NK-92 (cell line): ENCODE data around the gene TCTN2.

Source experiments
- DNase-seq: peaks from one replicate; lab custom pipeline; 2025; ENCODE audit not compliant: unreplicated experiment; lab: John Stamatoyannopoulos, UW

TCTN2 gene

DNA sequence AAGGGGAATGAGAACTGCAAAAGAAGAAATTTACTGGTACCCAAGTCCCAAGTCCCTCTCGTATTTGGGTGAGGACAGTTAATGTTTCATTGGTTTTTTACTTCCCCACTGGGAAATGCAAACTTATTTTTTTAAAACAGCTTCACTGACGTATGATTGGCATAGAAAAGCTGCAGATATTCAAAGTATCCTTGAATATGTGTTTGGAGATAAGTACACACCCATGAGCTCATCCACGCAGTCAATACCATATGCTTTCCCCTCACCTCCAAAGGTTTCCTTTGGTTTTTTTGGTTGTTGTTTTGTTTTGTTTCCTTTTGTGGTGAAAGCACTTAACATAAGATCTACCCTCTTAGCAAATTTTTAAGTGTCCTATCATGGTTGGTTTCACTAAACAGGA, 13.1 kb downstream of the TCTN2 start:
- no peak for DNase-seq

DNA sequence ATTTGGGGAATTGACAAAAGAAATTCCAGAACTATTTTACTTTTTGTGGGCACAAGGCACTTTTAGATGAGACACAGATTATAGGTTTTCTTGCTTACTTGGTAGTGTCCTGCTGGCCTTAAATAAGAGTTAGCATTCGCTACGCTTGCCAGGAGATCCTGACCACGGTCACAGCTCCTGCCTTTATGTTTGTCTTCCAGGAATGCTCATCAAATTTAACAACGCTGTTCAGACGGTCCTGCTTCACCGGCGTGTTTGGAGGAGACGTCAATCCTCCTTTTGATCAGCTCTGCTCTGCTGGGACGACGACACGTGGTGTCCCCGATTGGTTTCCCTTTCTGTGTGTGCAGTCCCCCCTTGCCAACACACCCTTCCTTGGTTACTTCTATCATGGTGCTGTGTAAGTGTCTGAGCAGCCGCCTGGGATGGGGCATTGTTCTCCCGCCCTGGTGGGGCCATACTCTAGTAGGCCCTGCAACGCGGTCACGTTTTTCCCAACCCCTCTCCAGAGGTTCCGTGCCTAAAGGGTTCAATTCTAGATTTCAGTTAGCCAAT, 15.8 kb downstream of the TCTN2 start:
- DNase-seq, result no peak

- no peak for DNase-seq
Measured at GRCh38 chr12:123690191-123690840, 19.4 kb downstream of the TCTN2 start.

GRCh38 chr12:123696207-123696606, 25.3 kb downstream of the TCTN2 start:
- DNase-seq, result no peak

DNA sequence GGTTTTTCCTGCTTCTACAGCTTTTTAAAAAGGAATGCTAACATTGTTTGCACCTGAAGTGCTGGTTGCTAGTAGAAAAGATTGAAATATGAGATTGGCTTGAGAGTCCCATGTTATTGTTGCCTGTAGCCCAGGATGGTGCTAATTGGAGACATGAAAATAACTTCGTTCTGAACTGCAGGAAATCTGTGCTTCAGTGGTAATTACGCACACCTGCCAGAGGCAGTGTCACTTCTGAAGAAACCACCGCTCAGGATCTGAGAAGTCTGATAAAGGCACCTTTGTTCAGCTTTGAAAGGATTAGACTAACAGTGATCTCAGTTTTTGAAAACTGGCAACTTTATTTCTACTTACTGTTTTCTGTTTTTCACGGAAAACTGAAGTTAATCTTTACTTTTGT, 25.7 kb downstream of the TCTN2 start:
- no peak for DNase-seq

- no peak for DNase-seq
Measured at GRCh38 chr12:123705935-123706334, 35.0 kb downstream of the TCTN2 start.

DNA sequence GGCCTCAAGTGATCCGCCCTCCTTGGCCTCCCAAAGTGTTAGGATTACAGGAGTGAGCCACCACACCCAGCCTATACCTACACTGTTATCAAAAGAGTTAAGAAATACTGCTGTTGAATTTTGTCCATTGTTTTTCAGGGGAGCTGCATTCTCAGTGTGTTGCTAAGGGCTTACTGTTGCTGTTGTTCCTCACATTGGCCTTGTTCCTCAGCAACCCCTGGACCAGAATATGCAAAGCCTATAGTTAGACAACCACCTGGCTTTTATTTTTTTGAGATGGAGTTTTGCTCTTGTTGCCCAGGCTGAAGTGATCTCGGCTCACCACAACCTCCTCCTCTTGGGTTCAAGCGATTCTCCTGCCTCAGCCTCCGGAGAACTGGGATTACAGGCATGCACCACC, 36.6 kb downstream of the TCTN2 start:
- DNase-seq, result no peak

GRCh38 chr12:123712780-123713319, 41.9 kb downstream of the TCTN2 start:
- DNase-seq, result no peak

- DNase-seq, result no peak
Measured at GRCh38 chr12:123713398-123713797, 42.5 kb downstream of the TCTN2 start.

- DNase-seq, result no peak
Measured at GRCh38 chr12:123713823-123714585, 43.1 kb downstream of the TCTN2 start.

GRCh38 chr12:123715195-123715594, 44.3 kb downstream of the TCTN2 start:
- no peak for DNase-seq

GRCh38 chr12:123717350-123717749, 46.4 kb downstream of the TCTN2 start:
- no peak for DNase-seq

DNA sequence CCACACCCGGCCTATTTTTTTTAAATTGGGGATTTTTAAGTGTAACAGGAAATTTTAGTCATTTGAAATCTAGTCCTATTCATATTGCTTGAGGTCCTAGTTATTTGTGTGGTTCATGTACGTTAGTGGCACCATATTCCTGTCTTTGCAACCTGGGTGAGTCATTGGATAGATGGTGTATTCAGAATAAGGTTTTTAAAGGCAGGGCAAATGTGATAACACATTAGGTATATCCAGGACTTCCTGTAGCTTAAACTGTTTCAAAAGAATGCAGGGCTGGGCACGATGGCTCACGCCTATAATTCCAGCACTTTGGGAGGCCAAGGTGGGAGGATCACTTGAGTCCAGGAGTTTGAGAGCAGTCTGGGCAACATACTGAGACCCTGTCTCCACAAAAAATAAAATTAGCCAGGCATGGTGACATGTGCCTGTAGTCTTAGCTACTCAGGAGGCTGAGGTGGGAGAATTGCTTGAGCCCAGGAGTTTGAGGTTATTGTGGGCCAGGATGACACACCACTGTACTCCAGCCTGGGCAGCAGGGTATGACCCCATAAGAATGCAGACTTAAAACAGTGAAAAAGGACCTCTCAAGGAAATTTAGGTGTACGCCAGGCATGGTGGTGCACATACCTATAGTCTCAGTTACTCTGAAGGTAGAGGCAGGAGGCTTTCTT, 49.4 kb downstream of the TCTN2 start:
- no peak for DNase-seq

- no peak for DNase-seq
Measured at GRCh38 chr12:123721245-123721644, 50.3 kb downstream of the TCTN2 start.

DNA sequence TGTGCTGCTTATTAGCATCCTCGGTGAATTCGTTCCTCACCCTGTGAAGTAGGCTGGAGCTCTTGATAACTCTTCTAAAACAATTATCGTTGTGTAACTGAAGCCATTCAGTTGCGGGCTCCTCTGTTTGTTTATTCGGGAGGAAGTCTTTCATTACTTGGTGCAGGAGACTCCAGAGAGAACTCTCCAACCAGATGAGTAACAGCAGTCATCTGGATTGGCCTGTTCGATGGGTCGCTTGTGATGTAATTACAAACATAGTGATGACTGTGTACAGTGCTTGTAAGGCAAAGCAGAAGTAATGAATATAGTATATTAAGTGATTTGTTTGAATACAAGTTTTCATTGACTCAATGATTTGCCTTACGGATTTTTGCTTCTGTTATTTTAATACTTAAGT, 52.1 kb downstream of the TCTN2 start:
- no peak for DNase-seq

GRCh38 chr12:123723765-123724164, 52.9 kb downstream of the TCTN2 start:
- DNase-seq, result no peak

GRCh38 chr12:123726244-123726643, 55.3 kb downstream of the TCTN2 start:
- DNase-seq, result no peak

DNA sequence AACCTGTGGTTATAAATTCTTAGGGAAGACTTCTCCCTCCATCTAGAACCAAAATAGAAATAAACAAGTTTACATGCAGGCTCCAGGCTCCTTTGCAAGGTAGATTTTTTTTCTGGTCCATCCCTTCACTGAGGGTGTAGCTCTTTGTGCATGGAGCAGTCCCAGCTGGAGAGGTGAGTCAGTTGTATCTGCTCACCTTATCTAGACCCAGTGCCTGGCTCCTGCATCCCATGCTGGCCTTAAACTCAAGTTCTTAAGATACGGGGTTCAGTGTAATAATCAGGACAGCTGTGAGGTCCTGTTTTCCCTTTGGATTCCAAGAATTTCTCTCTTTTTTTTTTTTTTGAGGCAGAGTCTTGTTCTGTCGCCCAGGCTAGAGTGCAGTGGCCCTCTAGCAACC, 56.0 kb downstream of the TCTN2 start:
- DNase-seq, result no peak

GRCh38 chr12:123727878-123728277, 57.0 kb downstream of the TCTN2 start:
- no peak for DNase-seq

DNA sequence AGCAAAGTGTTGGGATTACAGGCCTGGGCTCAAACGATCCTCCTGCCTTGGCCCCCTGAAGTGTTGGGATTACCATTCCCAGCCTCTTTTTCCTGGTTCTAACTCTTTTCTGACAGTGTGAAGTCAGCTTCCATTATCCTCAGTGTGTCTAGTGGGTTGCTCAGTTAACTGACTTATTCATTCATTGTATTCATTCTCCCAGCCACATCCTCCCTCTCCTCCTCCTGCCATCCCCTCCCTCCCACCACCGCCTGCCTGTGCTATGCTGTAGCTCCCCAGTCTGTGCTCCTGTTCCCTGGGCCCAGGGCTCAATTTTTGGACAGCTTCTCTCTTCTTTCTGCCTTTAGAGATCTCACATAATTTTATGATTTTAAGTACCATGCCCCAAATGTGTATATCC, 60.7 kb downstream of the TCTN2 start:
- no peak for DNase-seq

DNA sequence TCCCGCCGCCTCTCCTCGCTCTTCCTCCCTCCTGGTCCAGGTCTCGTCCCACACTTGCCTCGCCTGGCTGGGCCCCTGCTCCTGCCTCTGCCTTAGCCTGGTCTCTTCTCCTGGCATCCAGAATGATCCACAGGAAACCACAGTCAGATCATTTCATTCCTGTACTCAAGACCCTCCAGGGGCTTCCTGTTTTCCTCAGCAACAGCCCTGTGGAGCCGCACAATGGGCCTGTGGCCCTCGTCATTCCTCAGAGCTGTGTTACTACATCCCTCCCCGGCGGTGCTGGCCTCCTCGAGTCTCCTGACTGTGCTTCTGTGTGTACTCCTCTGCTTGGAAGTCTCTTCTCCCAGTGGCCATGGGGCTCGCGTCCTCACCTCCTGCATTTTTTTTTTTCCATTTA, 61.3 kb downstream of the TCTN2 start:
- DNase-seq, result no peak

GRCh38 chr12:123733229-123733628, 62.3 kb downstream of the TCTN2 start:
- DNase-seq, result no peak
